HTERT RPE-1 (cell line): ENCODE data around the gene ZNF148.

Experiments
- in situ Hi-C: fragments of 300-500 bp; cut with MboI; formaldehyde crosslinking; loops from 4 replicates; pipeline ENCODE4 v1.14.3; 2020; ENCODE audit warnings: low sequenced_read_pairs

Gene ZNF148

GRCh38 chr3:125289429-125289981 lies 85.6 kb downstream of the ZNF148 start:
- in situ Hi-C loops = no loop called here

GRCh38 chr3:125287248-125287647 lies 87.9 kb downstream of the ZNF148 start:
- in situ Hi-C loops = no loop called here

- in situ Hi-C loops = no loop called here
Observed at GRCh38 chr3:125281381-125281780, 93.7 kb downstream of the ZNF148 start.

- in situ Hi-C loops = no loop called here
Observed at GRCh38 chr3:125280668-125281361, 94.3 kb downstream of the ZNF148 start.

GRCh38 chr3:125278155-125278554 lies 97.0 kb downstream of the ZNF148 start:
- in situ Hi-C loops = no loop called here

- in situ Hi-C loops = no loop called here
Observed at GRCh38 chr3:125271127-125271526, 104.0 kb downstream of the ZNF148 start.

GRCh38 chr3:125267460-125267859 lies 107.7 kb downstream of the ZNF148 start:
- in situ Hi-C loops = no loop called here

GRCh38 chr3:125266971-125267370 lies 108.2 kb downstream of the ZNF148 start:
- in situ Hi-C loops = no loop called here

GRCh38 chr3:125262161-125262560 lies 113.0 kb downstream of the ZNF148 start:
- in situ Hi-C loops = no loop called here

- in situ Hi-C loops = no loop called here
Observed at GRCh38 chr3:125261031-125261430, 114.1 kb downstream of the ZNF148 start.

- in situ Hi-C loops = no loop called here
Observed at GRCh38 chr3:125260158-125260557, 115.0 kb downstream of the ZNF148 start.

- in situ Hi-C loops = no loop called here
Observed at GRCh38 chr3:125257536-125257935, 117.6 kb downstream of the ZNF148 start.

- in situ Hi-C loops = no loop called here
Observed at GRCh38 chr3:125256675-125257074, 118.5 kb downstream of the ZNF148 start.

- in situ Hi-C loops = no loop called here
Observed at GRCh38 chr3:125250973-125251372, 124.2 kb downstream of the ZNF148 start.

- in situ Hi-C loops = no loop called here
Observed at GRCh38 chr3:125246237-125246636, 128.9 kb downstream of the ZNF148 start.

- in situ Hi-C loops = no loop called here
Observed at GRCh38 chr3:125245521-125245920, 129.6 kb downstream of the ZNF148 start.

GRCh38 chr3:125240496-125240895 lies 134.6 kb downstream of the ZNF148 start:
- in situ Hi-C loops = no loop called here

- in situ Hi-C loops = no loop called here
Observed at GRCh38 chr3:125239266-125239665, 135.9 kb downstream of the ZNF148 start.

GRCh38 chr3:125238759-125239158 lies 136.4 kb downstream of the ZNF148 start:
- in situ Hi-C loops = no loop called here

- in situ Hi-C loops = no loop called here
Observed at GRCh38 chr3:125236331-125236903, 138.7 kb downstream of the ZNF148 start.

- in situ Hi-C loops = no loop called here
Observed at GRCh38 chr3:125234831-125235230, 140.3 kb downstream of the ZNF148 start.

- in situ Hi-C loops = no loop called here
Observed at GRCh38 chr3:125232401-125232800, 142.7 kb downstream of the ZNF148 start.
